HG02588 (cell line): ENCODE data around the gene CRLF2.
"Not testable (repeated sequence)": the region's sequence is repeated elsewhere in the genome, so short reads cannot be mapped to it uniquely, and the experiment has no call there.

Experiments
- ATAC-seq: cut with Tn5 transposase; IDR thresholded peaks from one replicate; pipeline ENCODE4 v1.9.1; 2021; ENCODE audit warnings: mild to moderate bottlenecking, moderate library complexity; ENCODE audit not compliant: unreplicated experiment

CRLF2 gene

DNA sequence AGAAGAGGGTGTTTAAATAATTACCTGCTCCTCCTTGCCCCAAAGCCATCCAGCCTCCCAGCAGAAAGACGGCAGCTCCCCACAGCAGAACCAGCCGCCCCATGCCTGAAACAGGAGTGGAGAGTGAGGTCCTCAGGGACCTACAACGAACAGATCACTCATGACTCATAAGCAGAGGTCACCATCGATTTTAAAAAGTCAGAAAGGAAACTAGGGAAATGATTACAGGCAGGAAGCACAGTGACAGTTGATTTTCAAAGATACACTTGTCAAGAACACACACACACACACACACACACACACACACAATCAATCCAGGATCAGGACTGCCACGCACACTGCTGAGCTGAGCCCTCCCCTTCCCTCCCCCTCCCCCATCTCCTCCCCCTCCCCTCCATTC, at the start of gene CRLF2:
CRLF2 (minus strand) TSS at position 118 of the 400 bp plus-strand sequence; CDS start at position 103, 15 bp downstream.
- no peak for ATAC-seq

DNA sequence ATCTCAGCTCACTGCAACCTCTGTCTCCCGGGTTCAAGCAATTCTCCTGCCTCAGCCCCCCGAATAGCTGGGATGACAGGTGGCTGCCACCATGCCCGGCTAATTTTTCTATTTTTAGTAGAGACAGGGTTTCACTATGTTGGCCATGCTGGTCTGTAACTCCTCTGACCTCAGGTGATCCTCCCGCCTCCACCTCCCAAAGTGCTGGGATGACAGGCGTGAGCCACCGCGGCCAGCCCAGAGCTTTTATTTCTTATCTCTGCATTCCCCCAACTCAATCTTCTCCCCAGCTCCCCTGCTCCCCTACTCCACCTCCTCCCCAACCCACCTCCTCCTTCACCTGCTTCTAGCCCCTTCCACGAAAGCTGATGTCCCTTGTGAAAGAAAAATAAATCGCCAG, 49.3 kb upstream of the CRLF2 start:
- not testable (repeated sequence) for ATAC-seq

- no peak for ATAC-seq
These were observed 48.8 kb upstream of the CRLF2 start for GRCh38 chrX:1261285-1261684.

DNA sequence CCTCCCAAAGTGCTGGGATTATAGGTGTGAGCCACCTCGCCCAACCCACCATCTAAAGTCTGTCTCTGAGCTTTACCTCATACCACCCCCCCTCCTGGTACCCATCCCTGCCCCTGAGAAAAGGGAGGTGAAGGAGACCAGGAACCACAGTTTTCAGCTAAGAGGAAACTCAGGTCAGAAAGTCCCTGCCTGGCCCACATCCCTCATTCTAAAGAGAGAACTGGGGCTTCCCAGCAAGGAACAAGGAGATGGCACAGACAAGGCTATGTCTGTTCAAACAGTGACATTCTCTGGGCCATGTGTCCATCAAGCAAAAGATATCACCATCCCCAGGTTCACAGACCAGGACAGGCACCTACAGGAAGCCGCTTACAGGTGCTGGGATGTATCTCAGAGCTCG, 40.4 kb upstream of the CRLF2 start:
- ATAC-seq, result no peak

GRCh38 chrX:1249101-1249887, 36.8 kb upstream of the CRLF2 start:
- no peak for ATAC-seq

- no peak for ATAC-seq
These were observed 36.0 kb upstream of the CRLF2 start for GRCh38 chrX:1248331-1249061.

DNA sequence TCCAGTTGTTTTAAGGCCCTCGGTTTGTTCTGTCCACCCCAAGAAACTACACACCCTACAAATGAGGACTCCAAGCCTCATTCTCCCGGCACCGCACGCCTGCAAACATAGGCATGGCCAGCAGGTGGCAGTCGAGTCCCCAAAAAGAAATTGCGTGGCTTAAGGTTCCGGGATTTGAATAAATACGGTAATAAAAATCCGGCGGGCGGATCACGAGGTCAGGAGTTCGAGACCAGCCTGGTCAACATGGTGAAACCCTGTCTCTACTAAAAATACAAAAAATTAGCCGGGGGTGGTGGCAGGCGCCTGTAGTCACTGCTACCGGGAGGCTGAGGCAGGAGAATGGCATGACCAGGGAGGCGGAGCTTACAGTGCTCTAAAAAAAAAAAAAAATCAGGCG, 34.4 kb upstream of the CRLF2 start:
- ATAC-seq, result no peak

DNA sequence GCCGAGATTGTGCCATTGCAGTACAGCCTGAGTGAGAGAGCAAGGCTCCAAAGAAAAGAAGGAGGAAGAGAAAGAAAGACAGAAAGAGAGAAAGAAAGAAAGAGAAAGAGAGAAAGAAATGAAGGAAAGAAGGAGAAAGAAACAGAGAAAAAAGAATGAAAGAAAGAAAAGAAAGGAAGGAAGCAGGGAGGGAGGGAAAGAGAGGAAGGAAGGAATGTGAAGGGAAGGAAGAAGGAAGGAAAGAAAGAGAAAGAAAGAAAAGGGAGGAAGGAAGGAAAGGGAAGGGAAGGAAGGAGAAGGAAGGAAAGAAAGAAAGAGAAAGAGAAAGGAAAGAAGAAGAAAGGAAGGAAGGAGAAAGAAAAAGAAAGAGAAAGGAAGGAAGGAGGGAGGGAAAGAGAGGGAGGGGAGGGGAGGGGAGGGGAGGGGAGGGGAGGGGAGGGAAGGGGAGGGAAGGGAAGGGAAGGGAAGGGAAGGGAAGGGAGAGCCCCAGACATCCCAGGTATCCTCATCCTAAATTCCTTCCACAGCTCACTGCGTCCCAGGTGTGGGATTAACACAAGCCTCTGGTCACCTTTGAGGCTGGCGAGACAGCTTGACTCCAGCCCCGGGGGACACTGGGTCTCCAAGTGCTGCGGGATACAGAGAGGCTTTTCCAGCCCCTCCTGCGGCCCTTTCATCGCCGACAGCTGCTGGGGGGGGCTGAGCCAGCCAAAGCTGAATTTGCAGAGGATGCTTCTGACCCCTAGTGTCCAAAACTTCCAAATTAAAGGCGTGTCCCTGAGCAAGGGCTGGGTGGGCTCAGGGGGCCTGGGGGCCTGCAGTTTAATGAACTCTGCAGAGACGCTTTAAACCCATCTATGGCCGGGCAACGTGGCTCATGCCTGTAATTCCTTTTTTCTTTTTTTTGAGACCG, 32.0 kb upstream of the CRLF2 start:
- ATAC-seq, result no peak

DNA sequence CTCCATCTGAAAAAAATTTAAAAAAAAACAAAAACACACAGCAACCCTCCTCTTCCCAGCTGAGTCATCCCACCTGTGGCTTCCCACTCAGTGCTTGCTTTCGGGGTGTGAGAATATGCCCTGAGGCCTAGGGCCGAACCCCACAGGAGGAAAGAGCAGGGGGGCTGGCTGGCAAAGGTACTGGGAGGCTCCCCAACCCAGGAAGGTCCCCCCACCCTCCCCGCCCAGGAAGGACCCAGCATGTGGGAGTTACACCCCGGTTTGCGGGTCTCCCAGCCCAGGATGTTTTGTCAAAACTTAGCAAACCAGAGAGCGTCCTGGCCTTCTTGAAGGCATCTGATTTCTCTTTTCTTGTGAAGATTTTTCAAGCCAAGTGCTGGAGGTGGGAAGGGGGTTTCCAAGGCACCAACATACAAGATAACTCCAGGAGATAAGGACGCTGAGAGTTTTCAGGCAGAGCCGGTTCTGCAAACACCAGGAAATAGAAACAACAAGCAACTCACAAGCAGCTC, 30.5 kb upstream of the CRLF2 start:
- ATAC-seq, result no peak

- ATAC-seq, result not testable (repeated sequence)
These were observed 28.1 kb upstream of the CRLF2 start for GRCh38 chrX:1240551-1240950.

DNA sequence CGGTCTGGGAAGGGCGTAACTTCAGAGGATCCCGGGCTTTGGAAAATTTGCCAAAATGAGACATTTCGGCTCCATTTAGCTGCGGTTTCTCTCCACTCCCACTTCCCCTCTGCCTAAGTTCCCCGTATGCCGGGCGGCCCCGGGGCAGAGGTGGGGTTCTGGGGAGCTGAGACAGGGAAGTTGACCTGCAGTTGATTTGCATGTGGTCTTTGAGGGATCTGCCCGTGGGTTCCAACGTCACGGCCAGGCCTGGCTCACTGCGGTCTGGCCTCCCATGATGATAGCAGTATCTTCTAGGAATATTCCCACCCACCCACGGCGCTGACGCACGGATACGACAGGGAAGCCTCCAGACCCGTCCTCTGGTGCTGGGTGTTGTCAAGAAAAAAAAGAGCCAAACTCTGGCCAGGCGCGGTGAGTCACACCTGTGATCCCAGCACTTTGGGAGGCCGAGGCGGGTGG, 27.3 kb upstream of the CRLF2 start:
- ATAC-seq, result no peak

- ATAC-seq, result no peak
These were observed 19.5 kb upstream of the CRLF2 start for GRCh38 chrX:1231850-1232465.

DNA sequence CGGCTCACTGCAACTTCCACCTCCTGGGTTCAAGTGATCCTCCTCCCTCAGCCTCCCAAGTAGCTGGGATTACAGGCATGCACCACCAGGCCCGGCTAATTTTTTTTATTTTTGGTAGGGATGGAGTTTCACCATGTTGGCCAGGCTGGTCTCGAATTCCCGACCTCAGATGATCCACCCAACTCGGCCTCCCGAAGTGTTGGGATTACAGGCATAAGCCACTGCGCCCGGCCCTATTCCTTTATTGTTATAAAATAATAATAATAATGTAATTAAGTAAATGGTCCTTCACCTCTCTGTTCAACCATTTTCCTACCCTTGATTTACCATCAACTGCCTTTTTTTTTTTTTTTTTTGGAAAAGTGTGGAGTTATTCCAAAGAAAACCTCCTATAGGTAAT, 15.7 kb upstream of the CRLF2 start:
- ATAC-seq, result not testable (repeated sequence)

DNA sequence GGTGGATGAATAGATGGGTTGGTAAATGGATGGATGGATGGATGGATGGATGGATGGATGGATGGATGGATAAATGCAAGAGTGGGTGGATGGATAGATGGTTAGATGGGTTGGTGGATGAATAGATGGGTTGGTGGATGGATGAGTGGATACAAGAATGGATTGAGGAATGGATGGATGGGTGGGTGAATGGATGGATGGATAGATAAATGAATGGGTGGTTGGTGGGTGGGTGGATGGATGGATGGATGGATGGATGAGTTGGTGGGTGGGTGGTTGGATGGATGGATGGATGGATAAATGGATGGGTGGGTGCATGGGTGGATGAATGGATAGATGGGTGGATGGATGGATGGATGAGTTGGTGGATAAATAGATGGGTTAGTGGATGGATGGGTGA, 13.8 kb upstream of the CRLF2 start:
- ATAC-seq, result no peak

- ATAC-seq, result no peak
These were observed 12.5 kb upstream of the CRLF2 start for GRCh38 chrX:1224954-1225353.

DNA sequence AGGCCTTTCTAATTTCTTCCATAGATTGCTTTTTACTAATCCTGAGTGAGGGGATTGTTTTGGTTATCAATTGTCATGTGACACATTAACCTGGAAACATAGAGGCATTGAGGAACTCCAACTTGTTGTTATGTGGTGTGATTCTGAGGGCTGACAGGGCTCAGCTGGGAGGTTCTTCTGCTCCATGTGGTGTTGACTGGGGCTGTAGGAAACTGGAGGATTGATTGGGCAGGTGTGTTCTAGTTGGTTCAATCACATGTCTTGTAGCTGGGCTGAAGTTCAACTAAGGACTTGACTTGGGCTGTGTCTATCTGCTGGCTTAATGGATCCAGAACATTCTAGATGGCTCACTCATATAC, 10.8 kb upstream of the CRLF2 start:
- no peak for ATAC-seq

GRCh38 chrX:1222531-1223241, 10.2 kb upstream of the CRLF2 start:
- no peak for ATAC-seq

- ATAC-seq, result no peak
These were observed 8.9 kb upstream of the CRLF2 start for GRCh38 chrX:1221296-1221845.

DNA sequence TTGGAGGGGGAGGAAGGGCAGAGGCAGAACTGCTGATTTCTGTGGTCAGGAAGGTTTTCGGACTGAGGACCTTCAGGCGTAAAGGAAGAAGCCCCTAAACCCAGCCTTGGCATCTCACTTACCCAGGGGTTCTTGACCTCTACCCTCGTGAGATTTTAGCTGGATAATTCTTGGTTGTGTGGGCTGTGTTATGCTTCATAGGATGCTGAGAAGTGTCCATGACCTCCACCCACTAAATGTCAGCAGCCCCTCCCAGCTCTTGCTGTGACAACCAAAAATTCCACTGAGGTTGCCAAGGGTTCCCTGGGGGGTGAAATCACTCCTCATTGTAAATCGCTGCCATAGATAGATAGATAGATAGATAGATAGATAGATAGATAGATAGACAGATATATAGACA, 5.8 kb upstream of the CRLF2 start:
- no peak for ATAC-seq
